GM18868 (cell line): ENCODE results near the gene KIF15.

Source experiments
- ATAC-seq: cut with Tn5 transposase; IDR thresholded peaks from one replicate; pipeline ENCODE4 v1.9.1; 2021; ENCODE audit warnings: mild to moderate bottlenecking, moderate library complexity; ENCODE audit not compliant: unreplicated experiment

The KIF15 gene

DNA sequence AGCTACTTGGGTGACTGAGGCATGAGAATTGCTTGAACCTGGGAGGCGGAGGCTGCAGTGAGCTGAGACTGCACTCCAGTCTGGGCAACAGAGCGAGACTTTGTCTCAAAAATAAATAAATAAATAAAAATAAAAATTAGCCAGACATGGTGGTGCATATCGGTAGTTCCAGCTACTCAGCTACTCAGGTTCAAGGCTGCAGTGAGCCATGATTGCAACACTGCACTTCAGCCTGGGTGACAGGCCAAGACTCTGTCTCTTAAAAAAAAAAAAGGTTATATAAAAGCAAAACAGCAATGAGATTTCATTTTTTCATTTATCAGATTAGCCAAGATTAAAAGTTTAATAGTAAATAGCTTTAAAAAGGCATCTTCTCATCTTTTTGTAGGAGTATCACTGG, 115.7 kb downstream of the KIF15 start:
- no peak for ATAC-seq

DNA sequence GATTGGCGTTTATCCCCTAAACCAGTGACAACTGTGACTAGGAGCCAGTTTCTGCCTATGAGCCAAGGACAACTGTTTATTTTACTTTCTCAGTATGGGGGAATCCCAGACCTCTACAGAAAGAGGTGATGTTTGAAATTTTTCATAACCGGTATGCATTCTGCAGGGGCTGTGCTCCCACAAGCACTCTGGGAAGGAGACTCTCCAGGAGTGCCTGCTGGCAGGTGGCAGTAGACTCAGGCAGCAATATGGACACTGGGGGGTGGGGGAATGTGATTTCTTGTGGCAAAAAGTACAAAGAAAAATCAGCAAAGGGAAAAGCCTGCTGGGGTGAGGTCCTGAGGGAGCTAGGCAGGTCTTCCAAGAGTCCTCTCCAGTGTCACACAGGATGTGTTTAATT, 118.7 kb downstream of the KIF15 start:
- no peak for ATAC-seq

DNA sequence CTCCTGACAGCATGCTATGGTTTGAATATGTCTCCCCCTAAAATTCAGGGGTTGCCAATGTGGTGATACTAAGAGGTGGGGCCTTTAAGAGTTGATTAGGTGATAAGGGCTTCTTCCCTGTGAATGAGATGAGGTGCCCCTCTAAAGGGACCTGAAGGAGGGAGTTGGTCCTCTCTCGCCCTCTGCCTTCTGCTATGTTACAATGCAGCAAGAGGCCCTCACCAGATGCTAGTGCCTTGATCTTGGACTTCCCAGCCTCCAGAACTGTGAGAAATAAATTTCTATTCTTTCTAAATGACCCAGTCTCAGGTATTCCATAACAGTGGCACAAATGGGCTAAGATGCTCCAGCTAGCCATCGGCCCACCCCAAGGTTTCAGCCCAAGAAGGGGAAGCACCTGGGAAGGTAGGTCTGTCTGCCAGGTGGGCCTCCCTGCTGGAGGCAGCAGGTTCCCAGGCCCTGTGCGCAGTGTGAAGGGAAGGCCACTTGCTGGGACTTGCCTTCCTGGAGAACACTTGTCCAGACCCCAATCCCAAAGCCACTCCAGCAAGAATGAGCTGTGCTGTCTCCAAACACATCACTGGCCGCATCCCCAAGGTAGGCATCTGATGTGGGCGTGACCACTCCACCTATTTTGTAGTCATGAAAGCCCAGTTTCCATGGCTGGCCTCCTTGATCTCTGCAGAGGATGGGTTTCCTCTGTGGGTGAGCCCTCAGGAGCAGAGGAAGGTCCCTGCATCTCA, 121.8 kb downstream of the KIF15 start:
- ATAC-seq = no peak

DNA sequence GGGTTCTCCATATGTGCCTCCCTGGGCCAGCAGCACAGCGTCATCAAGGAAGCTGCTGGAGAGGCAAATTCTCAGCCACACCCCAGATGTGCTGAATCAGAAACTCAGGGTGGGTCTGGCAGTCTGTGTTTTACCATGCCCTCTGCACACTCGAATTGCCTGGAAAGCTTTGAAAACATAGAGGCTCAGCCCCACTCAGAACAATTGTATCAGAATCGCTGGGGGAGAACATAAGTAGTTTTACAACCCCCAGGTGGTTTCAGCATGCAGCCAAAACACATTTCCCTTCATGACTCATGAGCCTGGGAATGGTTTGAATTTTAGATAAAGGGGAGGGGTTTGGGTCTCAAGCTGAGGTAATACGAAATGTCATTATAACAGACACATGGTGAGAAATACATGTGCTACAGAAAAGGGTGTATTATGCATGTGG, 122.4 kb downstream of the KIF15 start:
- no peak for ATAC-seq

DNA sequence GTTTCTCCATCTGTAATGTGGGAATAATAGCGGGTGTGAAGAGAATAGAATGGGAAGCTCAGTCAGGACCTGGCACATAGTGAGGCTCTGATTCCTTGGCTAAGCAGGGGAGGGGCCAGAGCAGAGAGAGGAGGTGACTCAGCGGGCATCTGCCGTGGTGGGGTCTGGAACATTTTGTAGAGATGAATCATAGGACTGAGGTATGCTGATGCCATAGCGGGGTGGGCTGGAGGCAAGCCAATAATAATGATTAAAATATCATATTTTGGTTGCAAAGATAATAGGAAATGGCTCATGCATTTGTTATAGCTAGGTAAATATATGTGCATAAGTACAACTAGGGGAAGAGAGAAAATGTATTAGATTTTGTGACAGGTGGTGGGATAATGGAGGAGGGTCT, 124.0 kb downstream of the KIF15 start:
- no peak for ATAC-seq

DNA sequence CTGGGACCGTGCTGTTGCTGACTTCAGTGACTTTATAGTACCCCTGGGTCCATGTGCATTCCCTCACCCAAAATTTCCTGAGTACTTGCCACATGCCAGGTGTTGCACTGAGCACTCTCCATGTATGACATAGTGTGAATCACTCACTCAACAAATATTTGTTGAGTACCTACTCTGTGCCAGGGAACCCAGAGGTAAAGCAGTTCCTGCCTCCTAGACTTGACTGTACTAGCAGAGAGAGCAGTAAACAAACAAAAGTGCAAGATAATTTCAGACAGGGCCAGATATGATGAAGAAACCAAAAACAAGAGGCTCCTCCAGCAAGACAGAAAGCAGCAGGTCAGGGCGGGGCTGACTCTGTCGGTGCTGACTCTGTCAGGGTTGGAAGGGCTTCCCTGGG, 125.0 kb downstream of the KIF15 start:
- no peak for ATAC-seq

DNA sequence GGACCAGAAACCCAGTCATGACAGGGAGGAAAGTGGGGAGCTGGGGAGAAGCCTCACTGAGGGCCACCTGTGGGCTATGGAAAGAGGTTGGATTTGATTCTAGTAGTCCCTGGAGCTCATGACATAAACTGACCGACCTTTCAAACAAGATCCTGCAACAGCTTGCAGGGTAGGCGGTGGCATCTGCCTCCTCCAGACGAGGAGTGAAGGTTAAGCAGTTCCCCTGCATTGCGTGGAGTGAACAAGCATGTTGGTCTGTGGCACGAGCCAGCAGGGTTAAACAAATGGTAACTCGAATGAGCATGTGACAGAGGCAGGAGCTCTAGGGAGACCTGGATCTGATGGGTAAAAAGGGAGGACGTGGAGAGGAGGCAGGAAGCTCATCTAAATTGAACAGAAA, 125.5 kb downstream of the KIF15 start:
- no peak for ATAC-seq

DNA sequence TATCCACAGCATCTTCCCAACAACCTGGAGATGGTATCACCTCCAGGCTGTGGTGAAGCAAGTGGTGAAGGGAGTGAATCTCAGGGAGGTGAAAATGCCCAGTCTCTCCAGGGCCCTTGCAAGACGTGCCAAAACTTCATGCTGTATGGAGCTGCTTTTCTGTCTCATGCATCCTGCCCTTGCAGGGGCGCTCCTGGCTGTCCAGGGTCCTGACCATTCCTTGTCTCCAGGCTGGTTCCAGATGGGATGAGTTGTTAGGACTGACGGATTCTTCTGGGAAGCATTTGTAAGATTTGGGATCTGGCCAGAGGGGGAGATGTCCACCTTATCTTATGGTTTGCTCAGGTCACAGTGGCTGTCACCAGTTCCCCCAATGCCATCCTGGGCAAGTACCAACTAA, 128.7 kb downstream of the KIF15 start:
- ATAC-seq = no peak

DNA sequence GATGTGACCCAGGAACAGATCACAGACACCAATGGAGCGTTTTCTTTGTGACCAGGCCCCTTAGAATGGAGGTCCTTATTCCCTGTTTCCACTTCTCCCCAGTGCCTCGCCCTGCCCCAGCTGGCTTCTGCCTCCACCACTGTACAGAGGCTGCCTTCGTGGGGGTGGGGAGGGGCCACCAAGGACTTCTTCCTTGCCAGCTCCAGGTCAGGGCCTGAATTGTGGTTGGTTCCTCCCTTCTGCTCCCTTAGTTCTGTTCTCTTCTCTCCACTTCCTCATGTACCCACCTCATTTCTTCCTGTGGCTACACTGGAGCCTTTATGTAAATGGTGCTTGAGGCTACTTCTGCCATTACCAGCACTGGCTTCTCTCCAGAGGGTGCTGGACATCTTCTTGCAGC, 129.3 kb downstream of the KIF15 start:
- no peak for ATAC-seq

DNA sequence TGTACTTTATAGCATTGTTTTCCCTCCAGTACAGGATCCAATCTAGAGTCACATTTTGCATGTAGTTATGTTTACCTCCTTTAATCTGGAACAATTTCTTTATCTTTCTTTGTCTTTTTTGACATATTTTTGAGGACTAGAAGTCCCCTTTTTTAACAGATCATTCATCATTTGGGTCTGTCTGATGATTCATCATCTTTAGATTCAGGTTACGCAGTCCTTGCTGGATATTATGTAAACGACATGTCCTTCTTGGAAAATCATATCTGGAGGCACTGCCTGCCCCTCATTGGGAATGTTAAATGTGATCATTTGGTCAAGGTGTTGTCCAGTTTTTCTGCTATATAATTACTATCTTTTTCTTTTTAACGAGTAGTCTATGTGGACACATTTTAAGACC, 131.1 kb downstream of the KIF15 start:
- no peak for ATAC-seq

DNA sequence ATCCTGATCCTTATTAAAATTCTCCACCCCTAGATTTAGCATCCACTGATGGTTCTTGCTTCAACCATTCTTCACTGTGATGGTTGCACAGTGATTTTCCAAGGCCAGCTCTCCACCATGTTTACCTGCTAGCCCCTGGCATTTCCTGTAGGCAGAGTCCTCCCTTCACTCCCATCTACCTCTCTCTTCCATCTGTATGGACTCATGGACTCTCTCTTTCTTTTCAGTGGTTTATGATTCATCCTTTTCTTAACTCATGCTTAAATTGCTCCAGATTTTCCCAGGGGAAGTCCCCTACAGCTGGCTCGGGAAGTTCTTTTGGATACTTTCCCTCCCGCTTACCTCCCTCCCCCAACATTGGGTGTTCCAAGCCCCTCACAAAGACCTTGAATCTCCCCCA, 131.5 kb downstream of the KIF15 start:
- ATAC-seq = no peak

DNA sequence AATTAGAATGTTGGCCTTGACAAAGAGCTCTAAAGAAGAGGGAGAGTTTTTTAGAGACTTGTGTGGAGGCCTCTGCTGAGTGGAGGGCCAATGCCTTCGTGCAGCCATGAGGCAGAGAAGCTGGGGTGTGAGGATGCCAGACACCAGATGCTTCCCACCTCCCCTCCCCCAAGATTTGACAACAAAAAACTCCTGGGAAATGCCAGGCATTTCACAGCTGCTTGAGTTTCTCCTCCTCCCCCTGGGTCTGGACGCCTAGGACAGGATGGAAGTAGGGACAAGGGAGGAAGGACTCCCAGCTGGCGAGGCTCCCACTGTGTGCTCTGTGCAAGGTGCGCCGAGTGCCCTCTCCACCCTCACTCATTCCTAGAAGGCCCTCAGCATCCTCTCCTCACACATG, 132.9 kb downstream of the KIF15 start:
- ATAC-seq = no peak

DNA sequence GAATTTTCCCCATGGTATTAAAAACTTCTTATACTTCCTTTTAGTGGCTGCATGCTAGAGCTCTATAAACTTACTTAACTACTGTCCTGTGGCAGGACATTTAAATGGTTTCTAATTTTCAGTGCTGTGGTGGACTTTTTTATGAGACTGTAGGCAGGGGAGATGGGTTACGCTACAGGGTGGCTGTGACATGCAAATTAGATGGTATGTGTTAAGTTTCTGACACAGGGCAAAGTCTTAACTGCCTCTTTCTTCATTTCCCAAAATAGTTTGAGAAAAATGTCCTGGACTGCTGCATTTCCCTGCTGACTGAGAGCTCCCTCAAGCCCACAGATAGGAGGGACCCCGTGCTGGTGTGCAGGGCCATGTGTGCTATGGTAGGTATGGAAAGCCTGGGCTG, 134.8 kb downstream of the KIF15 start:
- no peak for ATAC-seq

DNA sequence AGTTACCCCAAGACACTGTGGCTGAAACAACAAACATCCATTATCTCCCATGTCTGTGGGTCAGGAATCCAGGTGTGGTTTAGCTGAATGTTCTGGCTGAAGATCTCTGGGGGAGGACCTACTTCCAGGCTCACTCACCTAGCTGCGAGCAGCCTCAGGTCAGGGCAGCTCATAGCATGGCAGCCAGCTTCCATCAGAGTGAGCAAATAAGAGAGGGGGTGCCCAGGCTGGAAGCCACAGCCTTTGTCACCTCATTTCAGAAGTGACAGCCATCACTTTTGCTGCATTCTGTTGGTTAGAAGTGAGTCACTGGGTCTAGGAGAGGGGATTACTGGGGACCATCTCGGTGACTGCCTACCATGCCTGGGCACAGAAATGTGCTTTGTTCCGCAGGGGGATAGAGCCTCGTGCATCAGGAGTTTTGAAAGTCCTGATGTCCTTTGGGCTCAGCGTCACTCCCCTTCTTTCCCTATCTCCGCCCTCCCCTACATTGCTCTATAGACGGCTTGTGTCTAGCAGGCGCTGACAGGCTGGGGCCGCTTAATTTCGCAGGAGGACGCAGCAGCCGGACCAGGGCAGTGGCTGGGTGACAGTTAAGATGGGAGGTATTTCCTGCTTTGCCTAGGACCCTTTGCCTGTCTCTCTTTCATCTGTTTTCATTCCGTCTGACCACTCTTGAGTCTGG, 138.2 kb downstream of the KIF15 start:
- no peak for ATAC-seq

DNA sequence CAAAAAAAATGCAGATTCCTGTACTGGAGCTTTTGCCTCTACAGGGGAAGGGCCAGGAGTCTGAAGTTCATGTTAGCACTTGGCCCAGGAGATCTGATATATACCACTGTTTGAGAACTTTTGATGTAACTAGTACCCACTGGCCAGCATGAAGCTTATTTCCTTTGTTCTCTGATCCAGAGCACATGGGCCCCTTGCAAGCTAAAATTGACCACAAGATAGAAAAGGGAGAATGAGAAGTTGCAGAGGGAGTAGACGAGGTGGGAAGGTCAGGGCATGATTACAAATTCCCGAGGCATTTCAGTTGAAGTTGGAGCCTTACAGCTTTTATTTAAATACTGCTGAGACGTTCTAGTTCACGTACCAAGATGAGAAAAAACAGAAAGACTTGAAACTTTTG, 141.0 kb downstream of the KIF15 start:
- ATAC-seq = no peak
